Nephron progenitor cell (in vitro differentiated cells): Measurements from ENCODE around the gene ANO6.
A peak's percentile ranks its signal among the peaks of the same experiment; 100 is the strongest.

Experiments used
- DNase-seq: peaks from one replicate; pipeline ENCODE4 v3.0.0; 2021
- H3K27ac Mint-ChIP-seq: 2 replicates; pipeline ENCODE4 v1.8.0; 2021; ENCODE audit warnings: mild to moderate bottlenecking, moderate library complexity, mixed read lengths
- H3K27me3 Mint-ChIP-seq: 2 replicates; pipeline ENCODE4 v1.8.0; 2021; ENCODE audit warnings: mild to moderate bottlenecking, low read depth, mixed read lengths; ENCODE audit not compliant: poor library complexity
- H3K36me3 Mint-ChIP-seq: 2 replicates; pipeline ENCODE4 v1.8.0; 2021; ENCODE audit warnings: low read depth, mixed read lengths
- H3K4me1 Mint-ChIP-seq: 2 replicates; pipeline ENCODE4 v1.8.0; 2021; ENCODE audit warnings: mixed read lengths
- H3K4me3 Mint-ChIP-seq: 2 replicates; pipeline ENCODE4 v1.8.0; 2021; ENCODE audit warnings: mild to moderate bottlenecking, moderate library complexity, mixed read lengths
- H3K9me3 Mint-ChIP-seq: 2 replicates; pipeline ENCODE4 v1.8.0; 2021; ENCODE audit warnings: mild to moderate bottlenecking, moderate library complexity, mixed read lengths
- CTCF ChIP-seq: fragments of 200-600 bp; sonication (generic); IDR thresholded peaks from 2 replicates; pipeline ENCODE4 v1.5.0; 2021; ENCODE audit warnings: antibody characterized with exemption

Gene ANO6

GRCh38 chr12:45439039-45439438, 223.1 kb downstream of the ANO6 start:
- Mint-ChIP-seq H3K9me3 (peaks cover 29% of the 10 kb centered on the region), H3K4me1 (peaks cover 2% of the 10 kb centered on the region), H3K4me3 (no peak overlapping the region), H3K36me3 (peaks cover 15% of the 10 kb centered on the region), H3K27me3 (no peaks in the 10 kb centered on the region), H3K27ac (no peak overlapping the region)
- no peak for TF ChIP-seq CTCF
- DNase-seq = no peak

GRCh38 chr12:45446013-45446412, 230.1 kb downstream of the ANO6 start:
- no peak for DNase-seq
- H3K36me3 Mint-ChIP-seq = peaks cover 38% of the 10 kb centered on the region
- peaks cover 3% of the 10 kb centered on the region for H3K27me3 Mint-ChIP-seq
- H3K4me3 Mint-ChIP-seq = no peak overlapping the region
- H3K4me1 Mint-ChIP-seq = no peaks in the 10 kb centered on the region
- TF ChIP-seq CTCF = no peak
- H3K27ac Mint-ChIP-seq = peak overlapping the region; percentile 69
- peaks cover 61% of the 10 kb centered on the region for H3K9me3 Mint-ChIP-seq

- H3K27ac Mint-ChIP-seq = no peak overlapping the region
- no peaks in the 10 kb centered on the region for H3K36me3 Mint-ChIP-seq
- peaks cover 2% of the 10 kb centered on the region for H3K27me3 Mint-ChIP-seq
- no peaks in the 10 kb centered on the region for H3K9me3 Mint-ChIP-seq
- no peak for DNase-seq
- no peak overlapping the region for H3K4me3 Mint-ChIP-seq
- no peaks in the 10 kb centered on the region for H3K4me1 Mint-ChIP-seq
- no peak for TF ChIP-seq CTCF
Measured at GRCh38 chr12:45458238-45458637, 242.3 kb downstream of the ANO6 start.

- DNase-seq = no peak
- no peaks in the 10 kb centered on the region for H3K9me3 Mint-ChIP-seq
- peaks cover 6% of the 10 kb centered on the region for H3K4me1 Mint-ChIP-seq
- TF ChIP-seq CTCF = no peak
- H3K36me3 Mint-ChIP-seq = no peaks in the 10 kb centered on the region
- peaks cover 2% of the 10 kb centered on the region for H3K27me3 Mint-ChIP-seq
- H3K27ac Mint-ChIP-seq = no peak overlapping the region
- H3K4me3 Mint-ChIP-seq = no peak overlapping the region
Measured at GRCh38 chr12:45458854-45459807, 243.2 kb downstream of the ANO6 start.

GRCh38 chr12:45462506-45462905, 246.6 kb downstream of the ANO6 start:
- TF ChIP-seq CTCF = no peak
- Mint-ChIP-seq H3K27ac (no peak overlapping the region), H3K4me1 (peaks cover 13% of the 10 kb centered on the region), H3K9me3 (no peaks in the 10 kb centered on the region), H3K4me3 (no peak overlapping the region), H3K36me3 (no peaks in the 10 kb centered on the region), H3K27me3 (no peaks in the 10 kb centered on the region)
- DNase-seq = no peak

- Mint-ChIP-seq H3K4me3 (no peak overlapping the region), H3K9me3 (peaks cover 7% of the 10 kb centered on the region), H3K4me1 (peaks cover 13% of the 10 kb centered on the region), H3K27me3 (no peaks in the 10 kb centered on the region), H3K36me3 (no peaks in the 10 kb centered on the region), H3K27ac (no peak overlapping the region)
- DNase-seq = no peak
- TF ChIP-seq CTCF = no peak
Measured at GRCh38 chr12:45464699-45465098, 248.8 kb downstream of the ANO6 start.
